ENCODE data around the gene TSPYL2.

GRCh38 chrX:53039236-53039635 lies 42.9 kb upstream of the TSPYL2 start:
- no peak for TF ChIP-seq CTCF (conservative IDR thresholded peaks at IDR 0.05 in 1 of 2, IDR thresholded peaks at IDR 0.05 in 1 of 2; ENCODE audit: extremely low read depth in 1 of 2, insufficient read depth in 1 of 2, low read depth in 1 of 2, low read length in 2 of 2)
- TF ChIP-seq EZH2 (IDR thresholded peaks at IDR 0.05; ENCODE audit: borderline replicate concordance, low read length), result no peak
